Measurements from ENCODE around the gene NDUFV2.
"Not testable (repeated sequence)": the region's sequence is repeated elsewhere in the genome, so short reads cannot be mapped to it uniquely, and the experiment has no call there.

The NDUFV2 gene

DNA sequence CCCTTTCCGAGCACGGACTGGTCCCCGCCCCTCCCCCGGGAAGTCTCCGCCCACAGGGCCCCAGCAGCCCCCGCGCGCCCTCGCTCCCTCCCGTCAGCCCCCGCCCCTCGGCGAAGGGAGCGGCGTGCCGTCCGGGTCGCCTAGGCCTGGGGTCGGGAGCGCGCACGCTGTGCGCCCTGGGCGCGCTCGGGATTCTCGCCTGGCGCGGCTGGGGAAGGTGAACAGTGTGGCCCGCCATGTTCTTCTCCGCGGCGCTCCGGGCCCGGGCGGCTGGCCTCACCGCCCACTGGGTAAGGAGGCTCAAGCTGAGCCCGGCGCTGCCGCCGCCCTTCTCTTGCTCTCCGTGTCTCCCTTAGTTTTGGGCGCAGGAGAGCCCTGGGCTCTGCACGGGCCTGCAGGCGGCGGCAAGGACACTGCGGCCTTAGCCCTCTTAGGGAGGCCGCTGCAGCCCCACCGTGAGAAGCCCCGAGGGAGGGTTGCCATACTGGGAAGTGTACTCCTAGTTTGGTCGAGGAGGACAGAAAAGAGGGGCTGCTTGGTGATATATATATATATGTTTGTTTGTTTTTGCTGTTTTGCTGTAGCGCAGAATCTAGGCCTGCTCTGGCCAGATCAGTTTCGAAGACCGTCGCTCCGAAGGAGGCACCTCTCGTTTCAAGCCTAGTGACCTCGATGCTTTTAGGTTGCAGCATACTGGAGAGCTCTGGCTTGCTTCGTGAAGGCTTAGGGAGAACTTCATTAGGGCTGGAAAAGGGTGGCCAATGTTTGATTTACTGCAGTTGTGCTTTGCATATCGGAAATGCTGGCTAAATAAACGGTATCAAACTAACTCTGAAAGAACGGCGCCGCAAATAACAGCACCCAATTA, at the start of gene NDUFV2:
Gene NDUFV2 (plus strand): TSS at position 192 of the 868 bp plus-strand sequence. CDS start 45 bp downstream, at position 237.
- peak; percentile 96 for DNase-seq (ENCODE audit: low spot score)

DNA sequence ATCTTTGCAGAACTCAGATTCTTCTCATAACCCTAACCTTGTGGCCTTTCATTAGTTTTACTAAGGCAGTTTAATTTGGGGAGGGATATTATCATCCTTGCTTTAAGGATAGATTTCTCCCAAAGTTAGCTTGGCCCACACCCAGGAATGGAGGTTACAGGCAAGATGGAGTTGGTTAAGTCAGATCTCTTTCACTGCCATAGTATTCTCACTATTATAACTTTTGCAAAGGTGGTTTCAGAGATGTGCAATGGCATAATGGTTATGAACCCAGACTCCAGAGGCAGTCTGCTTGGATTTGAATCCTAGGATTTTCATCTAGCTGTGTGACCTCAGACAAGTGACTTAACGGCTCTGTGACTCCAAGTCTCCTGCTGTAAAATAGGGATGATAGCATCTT, 48.7 kb upstream of the NDUFV2 start:
- no peak for DNase-seq (ENCODE audit: low spot score)

DNA sequence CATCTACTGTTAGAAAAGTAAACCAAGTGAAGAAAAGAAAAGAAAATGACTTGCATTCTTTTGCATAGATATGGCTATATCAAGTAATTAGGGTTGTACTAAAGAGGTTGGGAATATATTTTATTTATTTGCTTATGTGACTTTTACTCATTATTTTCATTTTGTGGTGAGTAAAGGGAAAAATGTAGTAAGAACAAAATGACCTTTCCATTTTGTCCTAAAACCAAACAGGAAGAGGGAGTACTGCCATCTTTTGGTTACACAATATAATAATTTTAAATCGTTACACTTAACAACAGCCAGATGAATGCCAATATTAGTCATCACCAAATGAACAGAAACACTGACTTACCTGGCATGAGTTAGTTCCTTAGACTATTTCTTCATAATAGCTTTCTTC, 47.3 kb upstream of the NDUFV2 start:
- DNase-seq (ENCODE audit: low spot score): no peak

GRCh38 chr18:9055626-9056025, 46.9 kb upstream of the NDUFV2 start:
- DNase-seq (ENCODE audit: low spot score): no peak

DNA sequence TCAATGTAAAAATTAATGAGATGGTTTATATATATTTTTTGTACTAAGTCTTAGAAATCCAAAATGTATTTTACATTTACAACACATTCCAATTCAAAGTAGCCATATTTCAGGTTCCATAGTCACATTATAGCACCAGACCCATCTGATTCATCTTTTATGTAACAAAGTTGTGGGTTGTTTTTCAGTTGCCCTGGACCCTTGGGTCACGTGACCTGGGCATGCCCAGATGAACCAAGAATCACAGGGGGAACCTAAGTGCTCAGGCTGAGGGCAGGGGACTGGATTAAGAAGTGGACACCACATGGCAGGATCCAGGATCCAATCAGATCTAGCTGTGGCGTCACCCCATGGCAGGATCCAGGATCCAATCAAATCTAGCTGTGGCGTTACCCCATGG, 44.9 kb upstream of the NDUFV2 start:
- DNase-seq (ENCODE audit: low spot score): no peak

GRCh38 chr18:9058406-9058805, 44.1 kb upstream of the NDUFV2 start:
- no peak for DNase-seq (ENCODE audit: low spot score)

DNA sequence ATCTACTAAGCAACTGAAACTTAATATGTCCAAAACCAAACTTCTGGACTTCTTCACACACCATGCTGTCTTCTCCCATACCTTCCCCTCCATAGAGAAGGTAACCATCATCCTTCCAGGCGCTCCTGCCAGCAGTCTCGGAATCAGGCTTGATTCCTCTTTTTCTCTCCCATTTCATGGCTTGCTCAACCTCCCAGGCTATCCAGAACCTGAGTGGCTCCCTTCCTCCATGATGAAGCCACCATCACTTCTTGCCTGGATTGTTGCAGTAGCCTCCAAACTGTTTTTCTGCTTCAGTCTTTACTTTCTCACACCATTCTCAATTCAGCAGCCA, 40.1 kb upstream of the NDUFV2 start:
- no peak for DNase-seq (ENCODE audit: low spot score)

GRCh38 chr18:9065864-9066263, 36.6 kb upstream of the NDUFV2 start:
- no peak for DNase-seq (ENCODE audit: low spot score)

- DNase-seq (ENCODE audit: low spot score): no peak
Observed at GRCh38 chr18:9066358-9066757, 36.1 kb upstream of the NDUFV2 start.

DNA sequence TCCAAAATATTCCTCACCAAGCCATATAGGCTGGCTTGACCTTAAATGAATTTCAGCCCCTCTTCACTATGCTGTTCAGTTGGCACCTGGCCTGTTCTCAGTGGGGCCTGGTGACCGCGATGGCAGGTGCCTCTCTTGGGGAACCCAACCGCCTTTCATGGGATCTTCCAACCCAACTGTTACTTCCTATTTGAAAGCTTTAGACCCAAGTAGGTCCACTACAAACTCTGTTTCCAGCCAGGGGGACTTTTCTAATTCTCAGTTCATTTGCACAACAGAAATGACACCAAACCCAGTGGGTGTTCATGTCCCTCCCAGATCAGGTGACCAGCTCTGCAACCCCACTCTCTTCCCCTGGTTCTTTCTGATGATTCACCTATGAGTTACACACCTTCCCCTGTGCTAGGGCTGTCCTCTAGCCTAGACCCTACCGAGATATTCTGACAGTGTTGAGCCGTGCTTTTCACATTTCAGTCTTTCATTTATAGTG, 35.6 kb upstream of the NDUFV2 start:
- DNase-seq (ENCODE audit: low spot score): no peak

- no peak for DNase-seq (ENCODE audit: low spot score)
Observed at GRCh38 chr18:9067823-9068222, 34.7 kb upstream of the NDUFV2 start.

DNA sequence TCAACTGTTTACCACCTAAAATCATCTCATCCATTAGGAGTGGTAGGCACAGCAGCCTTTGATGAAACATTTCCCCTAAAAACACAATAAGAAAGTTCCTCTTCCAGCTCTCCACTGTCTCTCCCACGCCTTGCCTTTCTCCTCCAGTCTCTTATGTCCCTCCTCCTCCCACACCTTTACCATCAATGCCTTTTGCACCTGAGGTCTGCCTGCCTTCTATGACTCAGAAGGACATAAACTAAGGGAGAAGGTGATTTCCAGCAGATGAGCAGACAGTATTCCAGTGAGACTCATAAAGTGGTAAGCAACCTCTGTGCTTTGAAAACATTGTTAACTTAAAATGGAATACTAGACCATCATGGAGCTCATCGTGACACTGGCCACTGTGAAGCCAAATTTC, 34.2 kb upstream of the NDUFV2 start:
- DNase-seq (ENCODE audit: low spot score): no peak

DNA sequence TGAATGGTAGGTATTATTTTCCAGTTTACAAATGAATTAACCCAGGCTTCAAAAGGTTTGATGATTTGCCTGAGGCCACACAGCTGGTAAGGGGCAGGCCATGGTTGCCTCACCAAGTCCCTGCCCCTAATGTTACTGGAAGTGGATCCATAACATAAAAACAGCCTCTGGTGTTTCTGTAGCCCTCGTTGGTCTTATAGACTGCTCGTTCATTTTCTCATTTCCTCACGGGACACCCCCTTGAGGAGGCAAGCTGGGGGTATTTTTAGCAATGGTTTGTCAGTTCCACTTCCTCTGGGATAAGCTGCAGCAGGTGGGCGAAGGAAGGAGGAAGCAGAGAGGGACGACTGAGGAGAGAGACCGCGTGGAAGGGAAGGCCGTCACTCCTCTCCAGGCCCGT, 32.9 kb upstream of the NDUFV2 start:
- DNase-seq (ENCODE audit: low spot score): no peak

GRCh38 chr18:9070212-9070611, 32.3 kb upstream of the NDUFV2 start:
- DNase-seq (ENCODE audit: low spot score): no peak

GRCh38 chr18:9079818-9080528, 22.5 kb upstream of the NDUFV2 start:
- peak; percentile 71 for DNase-seq (ENCODE audit: low spot score)

DNA sequence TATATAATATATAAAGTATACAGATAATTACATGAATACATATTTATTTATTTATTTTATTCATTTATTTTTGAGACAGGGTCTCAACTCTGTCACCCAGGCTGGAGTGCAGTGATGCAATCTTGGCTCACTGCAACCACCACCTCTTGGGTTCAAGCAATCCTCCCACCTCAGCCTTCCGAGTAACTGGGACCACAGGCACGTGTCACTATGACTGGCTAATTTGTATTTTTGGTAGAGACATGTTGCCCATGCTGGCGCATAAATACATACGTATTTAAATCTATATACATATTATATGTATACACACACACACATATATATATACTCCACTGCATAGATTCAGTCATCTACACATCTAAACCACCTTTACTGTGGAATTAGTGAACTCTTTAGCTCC, 20.6 kb upstream of the NDUFV2 start:
- no peak for DNase-seq (ENCODE audit: low spot score)

DNA sequence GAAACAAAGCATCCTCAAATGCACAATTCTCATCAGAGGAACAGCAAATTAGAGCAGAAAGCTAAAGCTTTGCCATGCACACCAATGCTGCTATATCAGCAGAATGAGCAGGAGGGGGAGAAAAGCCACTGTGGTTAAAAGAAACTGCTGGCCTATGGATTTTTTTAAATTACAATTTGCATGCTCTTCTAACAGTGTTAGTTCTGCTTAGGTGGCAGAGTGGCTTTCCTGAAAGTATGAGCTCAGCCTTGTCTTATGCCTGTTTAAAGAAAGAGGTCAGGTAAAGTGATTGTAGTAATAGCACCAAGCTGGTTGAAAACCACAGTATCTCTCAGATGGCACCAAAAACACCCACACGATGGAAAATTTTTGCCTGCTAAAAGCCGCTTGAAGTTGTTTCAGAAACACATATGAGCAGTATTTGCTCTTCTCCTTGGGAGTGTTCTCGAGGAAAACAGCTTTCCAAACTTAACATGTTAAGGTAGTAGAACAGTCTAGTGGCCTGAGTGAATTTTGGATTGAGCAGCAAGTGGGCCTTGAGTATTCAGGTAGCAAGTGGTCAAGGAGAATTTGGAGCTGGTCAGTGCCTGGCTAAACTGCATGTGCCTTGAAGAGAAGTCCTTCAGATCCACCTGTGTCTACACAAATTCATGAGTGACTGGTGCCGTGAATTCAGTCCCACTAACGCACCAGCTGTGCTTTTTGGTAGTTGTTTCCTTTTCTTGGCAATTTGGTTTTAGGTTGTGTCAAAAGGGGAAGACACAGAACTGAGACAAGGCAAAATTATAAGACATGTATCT, 19.6 kb upstream of the NDUFV2 start:
- no peak for DNase-seq (ENCODE audit: low spot score)

GRCh38 chr18:9086015-9086414, 16.5 kb upstream of the NDUFV2 start:
- no peak for DNase-seq (ENCODE audit: low spot score)

DNA sequence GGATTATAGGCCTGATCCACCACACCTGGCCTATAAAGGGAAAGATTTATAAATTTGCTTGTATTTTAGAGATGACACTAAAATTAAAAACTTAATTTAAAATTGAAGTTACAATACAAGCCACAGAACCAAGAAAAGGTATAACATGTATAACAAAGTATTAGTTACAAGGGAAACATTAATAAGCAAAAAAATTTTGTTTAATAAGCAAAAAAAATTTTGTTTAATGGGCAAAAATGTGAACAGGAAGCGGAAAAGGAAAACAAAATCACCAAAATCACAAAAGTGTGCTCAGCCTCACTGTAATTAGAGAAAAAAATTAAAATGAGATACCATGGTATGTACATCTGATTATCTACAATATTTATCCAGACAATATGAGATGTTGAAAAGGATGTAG, 15.9 kb upstream of the NDUFV2 start:
- DNase-seq (ENCODE audit: low spot score): no peak

GRCh38 chr18:9087144-9087543, 15.4 kb upstream of the NDUFV2 start:
- DNase-seq (ENCODE audit: low spot score): no peak

DNA sequence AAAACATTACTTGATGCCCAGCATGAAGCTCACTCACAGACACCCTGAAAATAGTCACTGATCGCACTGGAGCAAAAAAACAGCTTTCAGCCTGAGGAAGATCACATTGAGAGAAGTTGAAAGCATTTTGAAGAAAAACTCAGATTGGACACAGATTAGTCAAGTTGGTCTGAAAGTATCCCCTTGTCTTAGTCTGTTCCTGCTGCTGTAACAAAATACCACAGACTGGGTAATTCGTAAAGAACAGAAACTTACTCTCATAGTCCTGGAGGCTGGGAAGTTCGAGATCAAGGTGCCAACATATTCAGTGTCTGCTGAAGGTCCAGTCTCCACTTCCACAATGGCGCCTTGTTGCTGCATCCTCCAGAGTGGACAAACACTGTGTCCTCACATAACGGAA, 14.2 kb upstream of the NDUFV2 start:
- no peak for DNase-seq (ENCODE audit: low spot score)

GRCh38 chr18:9088727-9089126, 13.8 kb upstream of the NDUFV2 start:
- DNase-seq (ENCODE audit: low spot score): not testable (repeated sequence)

DNA sequence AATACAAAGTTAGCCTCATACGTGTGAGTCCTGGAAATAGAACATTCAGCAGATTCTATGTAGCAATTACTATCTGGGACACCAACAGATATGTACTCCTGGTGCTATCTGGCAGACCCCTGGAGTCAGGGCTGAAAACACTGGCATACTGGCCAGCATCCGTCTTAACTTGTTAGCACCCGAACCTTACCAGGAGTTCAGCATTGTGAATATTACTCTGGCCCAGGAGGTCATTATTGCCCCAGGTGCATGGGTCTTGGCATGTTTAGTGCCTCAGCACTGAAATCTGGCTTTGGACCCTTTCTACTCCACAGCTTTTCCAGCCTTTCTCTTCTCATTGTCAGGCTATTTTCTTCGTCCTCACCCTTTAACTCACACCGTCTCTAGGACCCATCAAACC, 11.9 kb upstream of the NDUFV2 start:
- no peak for DNase-seq (ENCODE audit: low spot score)
